A549 (cell line): ENCODE results near the gene AMPD3. TPM values are rescaled to one million over a fixed set of nuclear protein-coding genes. Genes with fewer than 3 reads are reported as not detected.
A peak's percentile ranks its signal among the peaks of the same experiment; 100 is the strongest.

Experiments used
- ATAC-seq, 2 experiments: fragments of 200-7000 bp in 1 of 2; fragments of >200 bp in 1 of 2; cut with Nextera tagmentation in 1 of 2; cut with Tn5 transposase in 1 of 2; 3 replicates each; pipeline versions ENCODE4 v1.8.0 to v1.9.1; 2018 to 2020; ENCODE audit warnings: mild to moderate bottlenecking in 1 of 2, moderate library complexity in 1 of 2
- CTCF ChIA-PET: fragments of 300-600 bp; sonication (Branson Sonifier 250); formaldehyde crosslinking; extraction: SDS; loops from one replicate; lab custom pipeline; 2021; ENCODE audit warnings: antibody characterized with exemption, inconsistent platforms; lab: Yijun Ruan, JAX
- POLR2A ChIA-PET: fragments of 350-600 bp; formaldehyde crosslinking; extraction: SDS; loops from one replicate; lab custom pipeline; 2021; ENCODE audit warnings: antibody characterized with exemption, inconsistent platforms; lab: Yijun Ruan, JAX
- DNase-seq, 2 experiments: peaks; one replicate each; pipeline versions ENCODE4 v3.0.0 to v3.0.0-alpha.2; 2011 to 2016; ENCODE audit warnings: low read depth in 1 of 2, low spot score in 1 of 2
- FAIRE-seq: peaks from 2 replicates; lab custom pipeline; 2011; peaks lifted over from hg19 to GRCh38; lab: Jason Lieb, UNC
- H3K27ac ChIP-seq, 2 experiments: fragments of >200 bp; sonication (Bioruptor Twin); formaldehyde crosslinking; 3 replicates each; pipeline ENCODE4 v1.5.1; 2016 to 2017
- H3K4me1 ChIP-seq: fragments of >200 bp; sonication (Bioruptor Twin); formaldehyde crosslinking; 3 replicates; pipeline ENCODE4 v1.6.1; 2016
- H3K4me2 ChIP-seq: fragments of >200 bp; sonication (Bioruptor Twin); formaldehyde crosslinking; 3 replicates; pipeline ENCODE4 v1.6.1; 2016
- H3K4me3 ChIP-seq: fragments of >200 bp; sonication (Bioruptor Twin); formaldehyde crosslinking; 3 replicates; pipeline ENCODE4 v1.5.1; 2016
- H3K9me3 ChIP-seq: fragments of >200 bp; sonication (Bioruptor Twin); formaldehyde crosslinking; 3 replicates; pipeline ENCODE4 v1.6.1; 2016
- ATOH8 ChIP-seq: fragments of 250-450 bp; sonication (Bioruptor Pico); IDR thresholded peaks from 2 replicates; pipeline ENCODE4 v1.5.0; 2020; ENCODE audit warnings: low read depth, mild to moderate bottlenecking, moderate library complexity
- CBX8 ChIP-seq: fragments of 200-600 bp; sonication (generic); IDR thresholded peaks from 2 replicates; pipeline ENCODE4 v1.6.1; 2016
- CHD2 ChIP-seq: fragments of 150-350 bp; IDR thresholded peaks from 2 replicates; pipeline ENCODE4 v1.6.1; 2014; ENCODE audit warnings: low read length; ENCODE audit not compliant: partially characterized antibody
- CHD4 ChIP-seq: fragments of 200-600 bp; sonication (generic); IDR thresholded peaks from 2 replicates; pipeline ENCODE4 v1.6.1; 2016; ENCODE audit warnings: antibody characterized with exemption, mild to moderate bottlenecking, borderline replicate concordance
- CTCF ChIP-seq: fragments of >200 bp; sonication (Bioruptor Twin); formaldehyde crosslinking; IDR thresholded peaks from 3 replicates; pipeline ENCODE4 v1.5.1; 2016
- E2F6 ChIP-seq: IDR thresholded peaks from 2 replicates; pipeline ENCODE4 v1.6.1; 2012; ENCODE audit warnings: low read depth, borderline replicate concordance
- EP300 ChIP-seq, 2 experiments: fragments of >200 bp; sonication (Bioruptor Twin); formaldehyde crosslinking; IDR thresholded peaks; 2 replicates in 1 of 2; 3 replicates in 1 of 2; pipeline ENCODE4 v1.6.1; 2016 to 2017
- FOSL2 ChIP-seq, 2 experiments: fragments of 450-650 bp in 1 of 2; fragments of >200 bp in 1 of 2; sonication (Bioruptor Twin) in 1 of 2; formaldehyde crosslinking; IDR thresholded peaks; 2 replicates each; pipeline versions ENCODE4 v1.5.0 to v1.6.1; 2016 to 2020; ENCODE audit warnings: mild to moderate bottlenecking in 1 of 2, moderate library complexity in 1 of 2
- HOXA7 ChIP-seq: fragments of 250-450 bp; sonication (Bioruptor Pico); IDR thresholded peaks from 2 replicates; pipeline ENCODE4 v1.5.0; 2020; ENCODE audit warnings: mild to moderate bottlenecking, moderate library complexity
- JUN ChIP-seq, 2 experiments: fragments of >200 bp; sonication (Bioruptor Twin); formaldehyde crosslinking; IDR thresholded peaks; 2 replicates in 1 of 2; 3 replicates in 1 of 2; pipeline ENCODE4 v1.6.1; 2016 to 2017
- MAFK ChIP-seq: fragments of 450-650 bp; IDR thresholded peaks from 2 replicates; pipeline ENCODE4 v1.6.1; 2014; ENCODE audit not compliant: partially characterized antibody
- NPAS2 ChIP-seq: fragments of 250-450 bp; sonication (Bioruptor Pico); IDR thresholded peaks from 2 replicates; pipeline ENCODE4 v1.8.0; 2022; ENCODE audit warnings: mild to moderate bottlenecking, moderate library complexity, borderline replicate concordance
- PBX3 ChIP-seq: IDR thresholded peaks from 2 replicates; pipeline ENCODE4 v1.6.1; 2012
- RAD21 ChIP-seq, 2 experiments: fragments of >200 bp in 1 of 2; sonication (Bioruptor Twin) in 1 of 2; formaldehyde crosslinking in 1 of 2; IDR thresholded peaks in 1 of 2; conservative IDR thresholded peaks in 1 of 2; 2 replicates in 1 of 2; 3 replicates in 1 of 2; pipeline ENCODE4 v1.6.1; 2012 to 2018; ENCODE audit warnings: inconsistent platforms in 1 of 2
- RARB ChIP-seq: fragments of 250-450 bp; sonication (Bioruptor Pico); IDR thresholded peaks from 2 replicates; pipeline ENCODE4 v1.8.0; 2021; ENCODE audit warnings: mild to moderate bottlenecking, moderate library complexity
- RCOR1 ChIP-seq: fragments of 150-350 bp; IDR thresholded peaks from 2 replicates; pipeline ENCODE4 v1.6.1; 2014; ENCODE audit warnings: antibody characterized with exemption, low read length, low read depth
- RFX5 ChIP-seq: fragments of 450-650 bp; IDR thresholded peaks from 2 replicates; pipeline ENCODE4 v1.7.1; 2014; ENCODE audit warnings: antibody characterized with exemption, mild to moderate bottlenecking, moderate library complexity
- RNF2 ChIP-seq: fragments of 200-600 bp; sonication (generic); IDR thresholded peaks from 2 replicates; pipeline ENCODE4 v1.6.1; 2016; ENCODE audit warnings: low read depth, mild to moderate bottlenecking, antibody characterized with exemption, moderate library complexity, borderline replicate concordance
- SMC3 ChIP-seq: fragments of >200 bp; sonication (Bioruptor Twin); formaldehyde crosslinking; IDR thresholded peaks from 3 replicates; pipeline ENCODE4 v1.6.1; 2018; ENCODE audit warnings: inconsistent platforms
- ZNF302 ChIP-seq: fragments of 250-450 bp; sonication (Bioruptor Pico); IDR thresholded peaks from 2 replicates; pipeline ENCODE4 v1.9.0; 2021; ENCODE audit warnings: inconsistent platforms, mild to moderate bottlenecking, moderate library complexity
- WGBS: methylation state at CpG from one replicate; pipeline ENCODE4 v1.1.6; 2017; ENCODE audit errors: missing lambda C conversion rate; 5-methylcytosine and 5-hydroxymethylcytosine counted together
- polyA plus RNA-seq, 4 experiments: library from polyadenylated mRNA; depleted of rRNA in 3 of 4; stranded (reverse); fragments of >200 nt; fragmentation: RNase III in 1 of 4; extraction: RNeasy Plus Mini Kit Qiagen cat#74134 plus additional on column Dnase treatment in 1 of 4; gene quantifications; 2 replicates in 3 of 4; 3 replicates in 1 of 4; pipeline ENCODE4 v1.2.3, GENCODE V29; 2011 to 2017
- TF ChIP-seq, protein P1 (sequence below): fragments of >200 bp; sonication (Bioruptor Twin); formaldehyde crosslinking; IDR thresholded peaks from 3 replicates; pipeline ENCODE4 v1.6.1; 2016

AMPD3 gene
- polyA plus RNA-seq, 2 of the 4 experiments (the other 2 are of a cell fraction): 3.1 to 4.7 TPM

GRCh38 chr11:10506008-10506370 lies 50.9 kb downstream of the AMPD3 start (continued):
- TF ChIP-seq SMC3 (no peak), ATOH8 (no peak)

DNA sequence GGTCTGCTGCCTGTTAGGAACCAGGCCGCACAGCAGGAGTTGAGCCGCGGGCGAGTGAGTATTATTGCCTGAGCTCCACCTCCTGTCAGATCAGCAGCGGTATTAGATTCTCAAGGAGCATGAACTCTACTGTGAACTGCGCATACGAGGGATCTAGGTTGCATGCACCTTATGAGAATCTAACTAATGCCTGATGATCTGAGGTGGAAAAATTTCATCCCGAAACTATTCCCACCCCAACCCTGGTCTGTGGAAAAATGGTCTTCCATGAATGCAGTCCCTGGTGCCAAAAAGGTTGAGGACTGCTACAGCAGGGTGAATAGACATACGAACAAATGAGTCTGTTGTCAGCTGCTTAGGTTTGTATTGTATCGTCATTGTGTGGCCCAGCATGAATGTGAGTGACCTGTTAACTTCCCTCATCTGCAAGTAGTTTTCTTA lies 56.1 kb downstream of the AMPD3 start:
- no peaks in the 10 kb centered on the region for H3K9me3 ChIP-seq
- no peak for TF ChIP-seq RCOR1
- no peak for TF ChIP-seq MAFK
- no peak for TF ChIP-seq NPAS2 (CRISPR knock-in tag)
- TF ChIP-seq CHD4: no peak
- TF ChIP-seq RFX5: no peak
- TF ChIP-seq FOSL2 (IDR thresholded peaks at IDR 0.05): no peak
- TF ChIP-seq FOSL2 (CRISPR knock-in tag; IDR thresholded peaks at IDR 0.05): no peak
- TF ChIP-seq RARB (CRISPR knock-in tag): no peak
- TF ChIP-seq RAD21 (conservative IDR thresholded peaks at IDR 0.05 in 1 of 2, IDR thresholded peaks at IDR 0.05 in 1 of 2): no peak
- no peak for TF ChIP-seq EP300 (IDR thresholded peaks at IDR 0.05)
- no peak for TF ChIP-seq CHD2
- TF ChIP-seq RNF2: no peak
- TF ChIP-seq PBX3: no peak
- TF ChIP-seq E2F6: no peak
- no peak for TF ChIP-seq JUN (IDR thresholded peaks at IDR 0.05)
- ChIA-PET CTCF (interaction anchor here (1.2 to 7.3 kb wide), 4 partner anchors 9 to 227 kb away, joined by 3 to 51 read pairs (median 4); no protein-coding TSS in a partner anchor), POLR2A (no interaction called here)
- no peak overlapping the region for H3K4me2 ChIP-seq
- 96% methylated on average over 10 of the region's 10 CpGs for WGBS
- FAIRE-seq (no peak), DNase-seq (no peak), ATAC-seq (no peak)
- peaks cover 11% of the 10 kb centered on the region for H3K4me1 ChIP-seq
- H3K4me3 ChIP-seq: no peak overlapping the region
- H3K27ac ChIP-seq: no peak overlapping the region

DNA sequence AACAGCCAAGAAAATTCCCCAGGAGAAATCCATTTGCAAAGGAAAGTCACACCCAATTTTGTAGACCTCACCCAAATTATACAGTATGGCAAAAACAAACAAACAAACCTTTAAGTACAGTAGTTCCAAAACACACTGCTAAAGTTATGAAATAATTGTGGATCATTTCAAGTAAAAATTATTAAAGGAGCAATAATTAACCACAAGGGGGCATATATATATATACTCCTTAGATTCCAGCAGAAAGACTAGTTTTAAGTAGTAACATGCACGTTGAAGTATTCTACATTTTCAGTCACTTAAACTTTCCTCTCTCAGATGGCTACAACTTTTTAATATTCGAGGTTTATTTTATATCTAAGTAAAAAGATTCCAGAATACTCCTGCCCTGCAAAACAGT lies 59.1 kb downstream of the AMPD3 start:
- DNase-seq (peak in 1 of 2 experiments; percentile 12), ATAC-seq (no peak), FAIRE-seq (no peak)
- Histone ChIP-seq H3K4me3 (no peak overlapping the region), H3K9me3 (no peaks in the 10 kb centered on the region), H3K4me1 (peaks cover 11% of the 10 kb centered on the region), H3K27ac (no peak overlapping the region), H3K4me2 (no peak overlapping the region)
- 5% methylated on average over 2 of the region's 2 CpGs for WGBS
- TF ChIP-seq, protein P1, sequence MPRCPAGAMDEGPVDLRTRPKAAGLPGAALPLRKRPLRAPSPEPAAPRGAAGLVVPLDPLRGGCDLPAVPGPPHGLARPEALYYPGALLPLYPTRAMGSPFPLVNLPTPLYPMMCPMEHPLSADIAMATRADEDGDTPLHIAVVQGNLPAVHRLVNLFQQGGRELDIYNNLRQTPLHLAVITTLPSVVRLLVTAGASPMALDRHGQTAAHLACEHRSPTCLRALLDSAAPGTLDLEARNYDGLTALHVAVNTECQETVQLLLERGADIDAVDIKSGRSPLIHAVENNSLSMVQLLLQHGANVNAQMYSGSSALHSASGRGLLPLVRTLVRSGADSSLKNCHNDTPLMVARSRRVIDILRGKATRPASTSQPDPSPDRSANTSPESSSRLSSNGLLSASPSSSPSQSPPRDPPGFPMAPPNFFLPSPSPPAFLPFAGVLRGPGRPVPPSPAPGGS: no peak
- TF ChIP-seq CBX8 (no peak), HOXA7 (CRISPR knock-in tag) (no peak), ZNF302 (CRISPR knock-in tag) (no peak), SMC3 (peak; percentile 76), RAD21 (conservative IDR thresholded peaks at IDR 0.05 in 1 of 2, IDR thresholded peaks at IDR 0.05 in 1 of 2) (peak; percentile 40 to 66; a peak in 4 of 5 replicates), CTCF (peak; percentile 51)
- ChIA-PET CTCF (interaction anchor here (0.7 to 7.3 kb wide), 23 partner anchors 8 to 224 kb away, joined by 3 to 51 read pairs (median 4); partner anchors contain the start of genes AMPD3 and RNF141), POLR2A (no interaction called here)
